MCF 10A (cell line): ENCODE results near the gene CBR3. TPM values are rescaled to one million over a fixed set of nuclear protein-coding genes. Genes with fewer than 3 reads are reported as not detected.

Source experiments
- BruUV-seq: library from RNA; stranded (reverse); fragments of 400-500 nt; replicated peaks from 2 replicates; lab custom pipeline; 2021; lab: Mats Ljungman, UMichigan
- CTCF ChIA-PET: fragments of 300-600 bp; sonication (Branson Sonifier 250); formaldehyde crosslinking; extraction: SDS; loops from one replicate; lab custom pipeline; 2021; ENCODE audit warnings: antibody characterized with exemption, inconsistent platforms; lab: Yijun Ruan, JAX
- POLR2A ChIA-PET: fragments of 300-600, 350-650 bp; sonication (Branson Sonifier 250); formaldehyde crosslinking; extraction: SDS; loops from one replicate; lab custom pipeline; 2020; ENCODE audit warnings: antibody characterized with exemption, inconsistent platforms; lab: Yijun Ruan, JAX
- DNase-seq: peaks from one replicate; pipeline ENCODE4 v3.0.0-alpha.2; 2018; ENCODE audit not compliant: unreplicated experiment
- H3K27ac Mint-ChIP-seq: one replicate; pipeline ENCODE4 v1.8.0; 2022; ENCODE audit warnings: mild to moderate bottlenecking, low read depth, mixed read lengths; ENCODE audit not compliant: unreplicated experiment
- H3K27me3 Mint-ChIP-seq: one replicate; pipeline ENCODE4 v1.8.0; 2022; ENCODE audit warnings: mixed read lengths; ENCODE audit not compliant: insufficient read depth, unreplicated experiment
- H3K36me3 Mint-ChIP-seq: one replicate; pipeline ENCODE4 v1.8.0; 2022; ENCODE audit warnings: mild to moderate bottlenecking, moderate library complexity, mixed read lengths; ENCODE audit not compliant: insufficient read depth, unreplicated experiment
- H3K4me1 Mint-ChIP-seq: one replicate; pipeline ENCODE4 v1.8.0; 2022; ENCODE audit warnings: mixed read lengths; ENCODE audit not compliant: insufficient read depth, unreplicated experiment
- H3K4me3 Mint-ChIP-seq: one replicate; pipeline ENCODE4 v1.8.0; 2022; ENCODE audit warnings: mild to moderate bottlenecking, moderate library complexity, mixed read lengths; ENCODE audit not compliant: unreplicated experiment
- H3K9me3 Mint-ChIP-seq: one replicate; pipeline ENCODE4 v1.8.0; 2022; ENCODE audit warnings: mixed read lengths; ENCODE audit not compliant: unreplicated experiment
- intact Hi-C: fragments of 100-400 bp; cut with micrococcal nuclease; formaldehyde crosslinking; loops from 2 replicates; pipeline ENCODE4 v1.14.1; 2022
- total RNA-seq: library from RNA; stranded (reverse); gene quantifications from 2 replicates; pipeline ENCODE4 v1.2.3, GENCODE V29; 2022
- TF ChIP-seq, protein P1 (sequence below): fragments of 200-600 bp; IDR thresholded peaks from one replicate; pipeline ENCODE4 v1.8.0; 2022; ENCODE audit warnings: antibody characterized with exemption, mild to moderate bottlenecking; ENCODE audit not compliant: unreplicated experiment

The CBR3 gene
- total RNA-seq, 1 experiment from 2014 or later: 1.8 TPM

DNA sequence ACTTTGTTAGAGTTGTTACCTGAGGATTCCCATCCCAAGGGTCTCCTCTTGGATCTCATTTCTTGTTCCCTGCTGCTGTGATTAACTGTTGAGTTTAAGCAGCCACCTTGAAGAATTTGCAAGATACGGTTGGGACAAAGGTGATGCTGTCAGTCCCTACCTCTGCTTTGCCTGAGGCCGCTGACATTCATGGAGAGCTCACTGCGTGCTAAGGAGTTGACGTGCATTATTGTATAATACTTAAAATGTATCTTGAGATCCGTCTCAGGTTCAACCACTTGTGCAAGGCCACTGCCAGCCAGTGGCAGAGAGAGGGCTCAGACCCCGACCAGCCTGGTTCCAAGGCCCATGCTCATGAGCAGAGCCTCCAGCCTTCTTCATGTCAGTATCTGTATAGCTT lies 35.9 kb downstream of the CBR3 start:
- no peak for DNase-seq
- Mint-ChIP-seq H3K27me3 (no peaks in the 10 kb centered on the region), H3K4me3 (no peak overlapping the region), H3K36me3 (no peaks in the 10 kb centered on the region), H3K4me1 (no peaks in the 10 kb centered on the region), H3K9me3 (no peaks in the 10 kb centered on the region), H3K27ac (no peak overlapping the region)
- TF ChIP-seq, protein P1, sequence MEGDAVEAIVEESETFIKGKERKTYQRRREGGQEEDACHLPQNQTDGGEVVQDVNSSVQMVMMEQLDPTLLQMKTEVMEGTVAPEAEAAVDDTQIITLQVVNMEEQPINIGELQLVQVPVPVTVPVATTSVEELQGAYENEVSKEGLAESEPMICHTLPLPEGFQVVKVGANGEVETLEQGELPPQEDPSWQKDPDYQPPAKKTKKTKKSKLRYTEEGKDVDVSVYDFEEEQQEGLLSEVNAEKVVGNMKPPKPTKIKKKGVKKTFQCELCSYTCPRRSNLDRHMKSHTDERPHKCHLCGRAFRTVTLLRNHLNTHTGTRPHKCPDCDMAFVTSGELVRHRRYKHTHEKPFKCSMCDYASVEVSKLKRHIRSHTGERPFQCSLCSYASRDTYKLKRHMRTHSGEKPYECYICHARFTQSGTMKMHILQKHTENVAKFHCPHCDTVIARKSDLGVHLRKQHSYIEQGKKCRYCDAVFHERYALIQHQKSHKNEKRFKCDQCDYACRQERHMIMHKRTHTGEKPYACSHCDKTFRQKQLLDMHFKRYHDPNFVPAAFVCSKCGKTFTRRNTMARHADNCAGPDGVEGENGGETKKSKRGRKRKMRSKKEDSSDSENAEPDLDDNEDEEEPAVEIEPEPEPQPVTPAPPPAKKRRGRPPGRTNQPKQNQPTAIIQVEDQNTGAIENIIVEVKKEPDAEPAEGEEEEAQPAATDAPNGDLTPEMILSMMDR: no peak
- BruUV-seq: no TSS peak
- ChIA-PET CTCF (interaction anchor here (1.0 kb wide), 1 partner anchor 17 kb away, joined by 4 read pairs; no protein-coding TSS in a partner anchor), POLR2A (no interaction called here)
- intact Hi-C loops: no loop called here

DNA sequence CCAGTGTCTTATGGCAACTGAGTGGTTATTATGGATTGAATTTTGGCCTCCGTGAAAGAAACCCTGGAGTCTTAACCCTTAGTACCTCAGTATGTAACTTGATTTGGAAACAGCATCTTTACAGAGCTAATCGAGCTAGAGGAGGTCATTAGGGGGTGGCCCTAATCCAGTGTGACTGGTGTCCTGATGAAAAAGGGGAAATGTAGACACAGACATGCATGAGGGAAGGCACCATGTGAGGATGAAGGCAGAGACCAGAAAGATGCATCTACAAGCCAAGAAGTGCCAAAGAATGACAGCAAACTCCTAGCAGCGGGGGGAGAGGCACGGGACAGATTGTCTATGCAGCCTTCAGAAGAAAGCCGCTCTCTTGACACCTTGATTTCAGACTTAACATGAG lies 36.5 kb downstream of the CBR3 start:
- H3K9me3 Mint-ChIP-seq: no peaks in the 10 kb centered on the region
- no TSS peak for BruUV-seq
- H3K4me1 Mint-ChIP-seq: no peaks in the 10 kb centered on the region
- no peaks in the 10 kb centered on the region for H3K27me3 Mint-ChIP-seq
- ChIA-PET POLR2A (no interaction called here), CTCF (interaction anchor here (1.0 kb wide), 1 partner anchor 18 kb away, joined by 4 read pairs; no protein-coding TSS in a partner anchor)
- no peak overlapping the region for H3K4me3 Mint-ChIP-seq
- no peak overlapping the region for H3K27ac Mint-ChIP-seq
- TF ChIP-seq, protein P1: no peak
- H3K36me3 Mint-ChIP-seq: no peaks in the 10 kb centered on the region
- no peak for DNase-seq
- intact Hi-C loops: no loop called here

DNA sequence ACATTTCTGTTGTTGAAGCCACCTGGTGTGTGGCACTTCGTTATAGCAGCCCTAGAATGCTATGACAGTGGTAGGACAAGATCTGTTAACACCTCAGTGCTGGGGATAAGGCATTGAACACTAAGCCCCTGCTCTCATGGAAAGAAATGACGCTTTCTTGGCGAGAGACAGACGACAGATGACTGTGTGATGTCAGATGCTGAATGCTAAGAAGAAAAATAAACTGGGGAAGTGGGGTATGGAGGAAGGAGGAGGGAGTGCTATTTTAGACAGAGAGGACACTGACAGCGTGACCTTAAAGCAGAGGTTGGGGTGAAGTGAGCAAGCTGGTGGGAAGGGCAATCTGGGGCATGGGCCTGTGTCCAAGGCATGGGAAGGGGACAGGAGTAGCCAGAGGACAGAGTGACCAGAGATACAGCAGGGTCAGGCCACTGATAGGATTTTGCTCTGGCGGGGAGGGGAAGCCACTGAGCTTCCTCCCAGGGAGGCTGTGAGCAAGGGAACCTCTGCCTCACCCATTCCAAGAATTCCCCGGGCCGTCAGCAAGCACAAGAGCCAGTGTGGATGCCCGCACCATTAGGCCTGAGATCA lies 37.0 kb downstream of the CBR3 start:
- ChIA-PET CTCF (interaction anchor here (1.0 kb wide), 1 partner anchor 18 kb away, joined by 4 read pairs; no protein-coding TSS in a partner anchor), POLR2A (no interaction called here)
- Mint-ChIP-seq H3K4me1 (no peaks in the 10 kb centered on the region), H3K27me3 (no peaks in the 10 kb centered on the region), H3K4me3 (no peak overlapping the region), H3K27ac (no peak overlapping the region), H3K36me3 (no peaks in the 10 kb centered on the region), H3K9me3 (no peaks in the 10 kb centered on the region)
- DNase-seq: no peak
- TF ChIP-seq, protein P1: no peak
- intact Hi-C loops: no loop called here
- no TSS peak for BruUV-seq

DNA sequence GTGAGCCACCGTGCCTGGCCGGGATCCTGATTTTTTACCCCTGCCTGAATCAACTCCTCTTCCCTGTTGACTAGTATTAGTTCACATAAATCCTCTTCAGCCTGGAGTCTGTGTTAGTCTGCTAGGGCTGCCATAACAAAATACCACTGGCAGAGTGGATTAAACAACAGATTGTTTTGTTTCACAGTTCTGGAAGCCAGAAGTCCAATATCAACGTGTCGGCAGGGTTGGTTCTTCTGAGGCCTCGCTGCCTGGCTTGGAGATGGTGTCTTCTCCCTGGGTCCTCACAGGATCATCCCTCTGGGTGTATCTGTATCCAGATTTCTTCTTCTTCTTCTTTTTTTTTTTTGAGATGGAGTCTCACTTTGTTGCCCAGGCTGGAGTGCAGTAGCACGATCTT lies 39.9 kb downstream of the CBR3 start:
- BruUV-seq: no TSS peak
- Mint-ChIP-seq H3K4me3 (no peak overlapping the region), H3K27ac (no peak overlapping the region), H3K9me3 (no peaks in the 10 kb centered on the region), H3K27me3 (no peaks in the 10 kb centered on the region), H3K36me3 (no peaks in the 10 kb centered on the region), H3K4me1 (no peaks in the 10 kb centered on the region)
- no peak for DNase-seq
- TF ChIP-seq, protein P1: no peak
- CTCF ChIA-PET: interaction anchor here (0.7 kb wide), 1 partner anchor 15 kb away, joined by 3 read pairs; no protein-coding TSS in a partner anchor
- POLR2A ChIA-PET: no interaction called here
- intact Hi-C loops: no loop called here
